ENCODE measurements around the gene PCDH9. TPM values are rescaled to one million over a fixed set of nuclear protein-coding genes. Genes with fewer than 3 reads are reported as not detected.
A peak's percentile ranks its signal among the peaks of the same experiment; 100 is the strongest.

PCDH9 gene
- total RNA-seq, 1 donor from 2014 or later: 0.26 TPM

DNA sequence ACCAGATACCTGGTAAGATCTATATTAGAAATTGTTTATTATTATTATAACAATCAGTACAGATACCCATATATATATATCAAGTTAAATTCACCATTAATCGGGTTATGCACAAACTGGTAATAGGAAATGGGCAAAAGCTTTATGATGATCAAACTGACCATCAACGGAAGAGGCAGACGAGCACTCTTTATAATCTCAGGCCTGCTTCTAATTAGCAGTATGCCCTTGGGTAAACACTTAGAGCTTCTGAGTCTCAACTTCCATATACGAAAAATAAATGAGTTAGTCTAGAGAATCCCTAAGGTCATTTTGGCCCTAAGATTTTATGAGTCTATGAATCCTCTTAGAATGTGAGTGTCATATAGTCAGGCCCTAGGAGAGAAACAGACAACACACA, 710.9 kb downstream of the PCDH9 start:
- H3K4me3 ChIP-seq (ENCODE audit: low read depth, low read length): no peak overlapping the region
- no peaks in the 10 kb centered on the region for H3K27me3 ChIP-seq (ENCODE audit: control insufficient read depth, insufficient read depth, low read length)
- DNase-seq (ENCODE audit: low read depth) (no peak), FAIRE-seq (no peak)
- no peaks in the 10 kb centered on the region for H3K36me3 ChIP-seq (ENCODE audit: control insufficient read depth, insufficient read depth, low read length)
- TF ChIP-seq CTCF (IDR thresholded peaks at IDR 0.05; ENCODE audit: insufficient read depth, low read length, severe bottlenecking): no peak

GRCh38 chr13:66518068-66518467, 712.1 kb downstream of the PCDH9 start:
- no peaks in the 10 kb centered on the region for H3K36me3 ChIP-seq (ENCODE audit: control insufficient read depth, insufficient read depth, low read length)
- no peak for TF ChIP-seq CTCF (IDR thresholded peaks at IDR 0.05; ENCODE audit: insufficient read depth, low read length, severe bottlenecking)
- peak; percentile 21 for DNase-seq (ENCODE audit: low read depth)
- FAIRE-seq: no peak
- H3K27me3 ChIP-seq (ENCODE audit: control insufficient read depth, insufficient read depth, low read length): no peaks in the 10 kb centered on the region
- no peak overlapping the region for H3K4me3 ChIP-seq (ENCODE audit: low read depth, low read length)

DNA sequence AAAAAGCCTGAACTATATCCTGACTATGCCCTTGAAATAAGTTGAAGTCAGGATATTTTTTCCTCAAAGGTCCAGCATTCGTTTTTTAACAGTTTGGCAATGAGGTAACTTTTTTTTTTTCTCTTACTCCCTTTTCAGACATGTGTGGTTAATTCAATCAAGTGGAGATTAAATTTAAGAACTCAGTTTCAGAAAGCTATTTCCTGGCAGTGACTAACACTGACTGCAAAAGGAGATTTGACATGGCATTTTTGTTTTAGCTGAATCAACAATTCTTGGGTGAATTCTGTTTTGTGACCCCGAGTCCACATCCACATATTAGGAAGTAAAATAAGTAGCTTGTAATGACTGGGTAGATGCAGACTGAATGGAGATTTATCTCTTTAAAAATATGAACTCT, 716.4 kb downstream of the PCDH9 start:
- Histone ChIP-seq H3K27me3 (ENCODE audit: control insufficient read depth, insufficient read depth, low read length) (no peaks in the 10 kb centered on the region), H3K36me3 (ENCODE audit: control insufficient read depth, insufficient read depth, low read length) (no peaks in the 10 kb centered on the region), H3K4me3 (ENCODE audit: low read depth, low read length) (no peak overlapping the region)
- DNase-seq (ENCODE audit: low read depth): peak; percentile 28
- no peak for FAIRE-seq
- TF ChIP-seq CTCF (IDR thresholded peaks at IDR 0.05; ENCODE audit: insufficient read depth, low read length, severe bottlenecking): no peak

DNA sequence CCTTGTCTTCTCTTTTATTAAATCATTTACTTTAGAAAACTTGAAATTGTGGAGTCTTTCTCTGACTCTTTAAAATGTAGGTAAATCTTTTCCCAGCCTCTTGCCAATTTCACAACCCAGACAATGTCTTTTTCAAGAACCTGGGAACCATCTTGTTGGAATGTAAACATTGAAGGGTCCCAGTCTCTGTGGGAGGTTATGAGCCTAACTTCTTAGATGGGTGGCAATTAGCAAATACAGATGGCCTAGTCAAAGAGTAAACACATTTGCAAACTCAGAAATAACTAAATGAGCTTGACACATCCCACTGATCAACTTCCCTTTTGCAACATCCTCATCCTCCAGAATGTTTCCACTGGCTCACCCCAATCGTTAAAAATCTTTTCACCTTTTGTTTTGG, 721.0 kb downstream of the PCDH9 start:
- no peak for TF ChIP-seq CTCF (IDR thresholded peaks at IDR 0.05; ENCODE audit: insufficient read depth, low read length, severe bottlenecking)
- H3K4me3 ChIP-seq (ENCODE audit: low read depth, low read length): no peak overlapping the region
- FAIRE-seq (no peak), DNase-seq (ENCODE audit: low read depth) (no peak)
- no peaks in the 10 kb centered on the region for H3K36me3 ChIP-seq (ENCODE audit: control insufficient read depth, insufficient read depth, low read length)
- no peaks in the 10 kb centered on the region for H3K27me3 ChIP-seq (ENCODE audit: control insufficient read depth, insufficient read depth, low read length)

DNA sequence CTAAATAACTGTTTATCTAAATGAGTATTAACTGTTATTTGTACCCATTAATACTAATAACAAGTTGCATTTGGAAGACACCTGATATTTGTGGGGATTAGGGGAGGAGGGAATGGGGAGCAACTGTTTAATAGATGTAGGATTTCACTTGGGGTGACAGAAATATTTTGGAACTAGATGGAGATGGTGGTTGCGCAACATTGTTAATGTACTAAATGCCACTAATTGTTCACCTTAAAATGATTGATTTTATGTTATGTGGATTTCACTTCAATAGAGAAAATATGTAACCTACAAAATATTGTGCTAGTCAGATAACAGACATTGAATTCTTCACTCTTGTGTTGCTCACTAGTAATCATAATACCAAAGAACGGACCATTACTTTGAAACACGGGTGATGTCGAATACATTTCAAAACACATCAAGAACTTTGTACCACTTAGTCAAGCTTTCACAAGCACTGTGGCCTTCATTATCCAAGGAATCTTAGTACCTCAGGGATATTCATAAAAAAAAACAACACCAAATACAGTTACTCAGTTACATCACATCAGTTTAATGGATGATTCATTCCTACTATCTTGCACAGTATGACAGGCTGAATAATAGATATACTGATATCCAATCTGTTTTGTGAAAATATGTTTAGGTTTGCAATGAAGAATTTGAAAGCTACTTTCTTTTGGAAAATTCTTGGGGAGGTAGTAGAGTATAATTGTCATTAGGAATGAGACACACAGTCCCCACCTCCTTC, 721.8 kb downstream of the PCDH9 start:
- FAIRE-seq: no peak
- H3K4me3 ChIP-seq (ENCODE audit: low read depth, low read length): no peak overlapping the region
- no peaks in the 10 kb centered on the region for H3K36me3 ChIP-seq (ENCODE audit: control insufficient read depth, insufficient read depth, low read length)
- H3K27me3 ChIP-seq (ENCODE audit: control insufficient read depth, insufficient read depth, low read length): no peaks in the 10 kb centered on the region
- no peak for TF ChIP-seq CTCF (IDR thresholded peaks at IDR 0.05; ENCODE audit: insufficient read depth, low read length, severe bottlenecking)
- DNase-seq (ENCODE audit: low read depth): peak; percentile 21

- no peaks in the 10 kb centered on the region for H3K27me3 ChIP-seq (ENCODE audit: control insufficient read depth, insufficient read depth, low read length)
- FAIRE-seq: no peak
Observed at GRCh38 chr13:66506979-66507378, 723.2 kb downstream of the PCDH9 start.

More at GRCh38 chr13:66506979-66507378, 723.2 kb downstream of the PCDH9 start:
- no peaks in the 10 kb centered on the region for H3K36me3 ChIP-seq (ENCODE audit: control insufficient read depth, insufficient read depth, low read length)
- no peak overlapping the region for H3K4me3 ChIP-seq (ENCODE audit: low read depth, low read length)
- TF ChIP-seq CTCF (IDR thresholded peaks at IDR 0.05; ENCODE audit: insufficient read depth, low read length, severe bottlenecking): no peak
- DNase-seq (ENCODE audit: low read depth): no peak

Data from bronchial epithelial cell (primary cell).